NCI-H82 treated with DMSO at 0.1 percent for 48 hours (cell line): ENCODE results near the gene PLCH2.
A peak's percentile ranks its signal among the peaks of the same experiment; 100 is the strongest.
"Not testable (repeated sequence)": the region's sequence is repeated elsewhere in the genome, so short reads cannot be mapped to it uniquely, and the experiment has no call there.

Source experiments
- DNase-seq: peaks from one replicate; lab custom pipeline; 2025; ENCODE audit not compliant: unreplicated experiment; lab: John Stamatoyannopoulos, UW

Gene PLCH2

DNA sequence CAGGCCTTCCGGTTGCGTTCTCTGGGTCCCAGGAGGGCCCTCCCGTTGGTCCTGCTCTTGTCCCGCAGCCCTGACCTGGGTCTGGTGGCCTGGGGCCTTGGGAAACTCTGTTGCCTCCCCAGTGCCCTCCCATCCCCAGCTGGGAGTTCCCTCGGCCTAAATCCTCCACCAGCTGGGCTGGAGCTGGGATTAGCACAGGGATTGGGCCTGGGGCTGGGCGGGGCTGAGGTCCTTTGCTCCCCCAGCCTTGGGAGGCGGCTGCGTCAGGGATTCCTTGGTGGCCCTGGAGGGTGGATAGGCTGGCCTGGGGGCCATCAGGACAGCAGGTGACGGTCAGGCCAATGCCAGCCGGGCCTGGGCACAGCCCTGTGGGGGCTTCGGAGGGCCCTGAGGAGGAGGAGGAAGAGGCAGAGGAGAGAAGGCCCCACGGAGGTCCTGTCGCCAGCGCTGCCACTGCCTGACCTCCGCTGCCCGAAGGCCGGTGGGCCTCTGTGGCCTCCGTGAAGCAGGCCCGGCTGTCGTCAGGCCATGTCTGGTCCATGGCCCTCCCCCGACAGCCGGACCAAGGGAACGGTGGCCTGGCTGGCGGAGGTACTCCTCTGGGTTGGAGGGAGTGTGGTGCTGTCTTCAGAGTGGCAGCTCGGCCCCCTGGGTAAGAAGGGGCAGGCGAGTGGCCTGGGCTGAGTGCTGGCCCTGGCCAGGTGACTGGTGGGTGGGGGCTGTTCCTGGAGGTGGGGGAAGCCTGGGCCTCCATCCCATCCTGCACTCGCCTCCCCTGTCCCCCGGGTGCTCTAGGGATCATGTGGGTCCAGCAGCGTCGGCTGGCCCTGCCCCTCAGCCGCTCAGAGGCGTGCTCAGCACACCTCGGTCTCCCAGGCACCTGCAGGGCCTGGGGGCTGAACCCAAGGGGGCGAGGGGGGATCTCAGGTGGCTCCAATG is at the start of gene PLCH2:
PLCH2 (plus strand) TSS at position 229 of the 939 bp plus-strand sequence; CDS start at position 529, 300 bp downstream.
- DNase-seq, result peak; percentile 82

DNA sequence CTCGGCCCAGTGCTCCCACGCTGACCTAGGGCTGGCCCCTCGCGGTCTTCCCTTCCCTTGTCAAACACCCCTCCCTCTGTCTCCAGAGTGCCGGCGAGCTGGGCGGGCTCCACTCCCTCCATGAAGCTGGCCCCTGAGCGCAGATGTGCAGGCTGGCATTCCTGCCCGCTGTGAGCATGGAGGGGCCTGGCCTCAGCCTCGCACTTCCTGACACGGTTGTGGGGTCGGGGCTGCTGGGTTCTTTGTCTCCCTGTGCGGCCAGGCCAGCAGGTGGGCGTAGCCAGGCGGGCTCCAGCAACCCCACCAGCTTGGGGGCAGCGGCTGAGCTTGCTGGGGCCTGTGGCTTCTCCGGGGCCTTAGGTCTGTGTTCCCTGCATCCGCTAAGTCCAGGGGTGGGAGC is 49.5 kb upstream of the PLCH2 start:
- no peak for DNase-seq

DNA sequence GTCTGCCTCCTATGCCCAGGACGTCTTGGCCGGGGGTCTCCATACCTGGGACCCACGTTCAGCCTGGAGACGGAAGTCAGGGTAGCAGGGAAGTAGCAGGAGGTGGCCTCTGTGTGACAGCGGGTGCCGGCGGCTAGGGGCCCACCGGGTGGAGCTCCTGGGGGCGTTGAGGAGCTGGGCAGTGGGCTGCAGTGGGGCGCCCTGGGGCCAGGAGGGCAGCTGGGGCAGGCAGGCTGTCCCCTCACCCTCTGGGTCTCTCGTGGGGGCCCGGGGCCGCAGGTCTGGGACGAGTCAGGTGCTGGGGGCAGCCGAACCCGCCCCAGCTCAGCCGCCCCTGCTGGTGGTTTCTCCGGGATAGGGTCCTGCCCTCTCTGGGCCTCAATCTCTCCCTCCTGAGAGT is 49.0 kb upstream of the PLCH2 start:
- DNase-seq, result no peak

GRCh38 chr1:2427976-2428375 is 48.1 kb upstream of the PLCH2 start:
- no peak for DNase-seq

GRCh38 chr1:2428490-2428889 is 47.6 kb upstream of the PLCH2 start:
- DNase-seq, result no peak

- DNase-seq, result no peak
Measured at GRCh38 chr1:2429780-2430591, 46.1 kb upstream of the PLCH2 start.

DNA sequence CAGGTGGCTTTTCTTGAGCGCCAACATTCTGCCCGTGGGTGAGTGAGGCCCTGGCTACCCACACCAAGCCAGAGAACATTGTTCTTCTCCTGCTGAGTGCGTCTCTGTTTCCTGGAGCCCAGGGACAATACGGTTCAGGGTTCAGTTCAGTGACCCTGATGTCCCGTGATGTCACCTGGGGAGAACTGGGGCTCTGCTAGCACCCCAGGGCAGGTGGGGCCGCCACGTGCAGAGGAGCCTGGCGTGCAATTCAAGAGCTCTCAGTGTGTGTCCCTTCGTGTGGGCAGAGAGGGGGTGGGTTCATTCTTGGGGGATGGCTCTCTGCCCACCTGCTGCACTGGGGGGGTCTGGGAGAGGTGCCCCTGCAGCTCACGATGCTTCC is 45.5 kb upstream of the PLCH2 start:
- no peak for DNase-seq

GRCh38 chr1:2431103-2431502 is 45.0 kb upstream of the PLCH2 start:
- DNase-seq, result no peak

GRCh38 chr1:2431518-2431917 is 44.6 kb upstream of the PLCH2 start:
- no peak for DNase-seq

- DNase-seq, result no peak
Measured at GRCh38 chr1:2432441-2432844, 43.6 kb upstream of the PLCH2 start.

GRCh38 chr1:2433196-2433595 is 42.9 kb upstream of the PLCH2 start:
- DNase-seq, result no peak

DNA sequence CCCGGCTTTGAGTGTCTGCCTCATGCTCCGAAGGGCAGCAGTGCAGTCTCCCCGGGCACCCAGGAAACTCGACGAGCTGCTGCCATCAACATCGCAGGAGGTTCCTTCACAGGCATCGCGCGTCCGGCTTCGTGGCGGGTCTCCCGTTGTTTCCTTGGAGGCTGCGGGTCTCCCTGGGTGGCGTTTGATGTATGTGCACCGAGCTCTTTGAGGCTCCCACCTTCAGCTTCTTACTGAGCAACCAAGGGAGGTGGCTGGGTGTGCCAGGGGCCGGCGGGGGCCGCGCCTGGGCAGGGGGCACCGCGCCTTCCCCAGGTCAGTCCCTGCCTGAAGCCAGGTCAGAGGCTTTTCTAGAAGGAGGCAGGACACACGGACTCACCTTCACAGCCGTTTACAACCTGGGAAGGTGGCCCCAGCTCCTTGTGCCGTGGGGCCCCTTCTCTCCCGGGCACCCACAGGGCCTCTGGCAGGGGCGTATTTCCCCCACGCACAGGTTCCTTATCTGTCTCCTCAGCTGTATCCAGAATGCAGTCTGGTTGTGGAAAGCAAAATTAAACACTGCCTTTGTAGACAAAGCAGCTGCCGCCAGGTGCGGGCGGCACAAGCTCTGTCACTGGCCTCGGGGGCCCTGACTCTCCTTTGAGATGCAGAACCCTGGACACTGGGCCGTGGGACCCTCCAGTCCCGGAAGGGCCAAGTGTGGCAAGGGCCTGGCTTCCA is 42.0 kb upstream of the PLCH2 start:
- DNase-seq, result no peak

DNA sequence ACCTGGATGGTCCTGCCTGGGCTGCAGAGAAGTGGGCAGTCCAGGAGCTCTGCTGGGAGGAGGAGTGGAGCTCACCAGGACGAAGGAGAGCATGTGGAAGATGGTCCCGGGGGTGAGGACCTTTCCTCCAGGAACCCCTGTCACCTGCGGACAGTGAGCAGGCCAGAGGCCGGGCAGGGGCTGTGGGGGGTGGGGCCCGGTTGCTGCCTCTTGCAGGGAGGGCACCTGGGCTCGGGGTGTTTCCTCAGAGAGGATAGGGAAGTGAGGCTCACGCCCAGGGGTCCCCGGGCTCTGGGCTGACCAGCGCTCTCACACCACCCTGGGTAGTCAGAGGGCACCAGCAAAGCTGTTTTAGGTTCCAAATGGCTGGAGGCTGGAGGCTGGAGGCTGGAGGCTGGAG is 41.0 kb upstream of the PLCH2 start:
- no peak for DNase-seq

DNA sequence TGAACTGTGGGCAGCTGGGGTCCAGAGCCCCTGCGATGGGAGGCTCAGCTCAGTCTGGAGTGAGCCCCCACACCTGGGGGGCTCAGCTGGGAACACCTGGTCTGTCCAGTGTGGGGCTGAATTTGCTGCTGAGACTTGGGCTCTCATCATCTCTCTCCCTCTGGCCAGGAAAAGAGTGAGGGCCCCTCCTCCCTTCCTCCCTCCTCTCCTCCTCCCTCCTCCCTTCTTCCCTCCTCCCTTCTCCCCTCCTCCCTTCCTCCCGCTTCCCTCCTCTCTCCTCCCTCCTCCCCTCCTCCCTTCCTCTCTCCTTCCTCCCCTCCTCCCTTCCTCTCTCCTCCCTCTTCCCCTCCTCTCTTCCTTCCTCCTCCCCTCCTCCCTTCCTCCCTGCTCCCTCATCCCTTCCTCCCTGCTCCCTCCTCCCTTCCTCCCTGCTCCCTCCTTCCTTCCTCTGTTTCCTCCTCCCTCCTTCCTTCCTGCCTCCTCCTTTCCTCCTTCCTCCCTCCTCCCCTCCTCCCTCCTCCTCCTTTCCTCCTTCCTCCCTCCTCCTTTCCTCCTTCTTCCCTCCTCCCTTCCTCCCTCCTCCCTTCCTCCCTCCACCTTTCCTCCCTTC is 40.2 kb upstream of the PLCH2 start:
- DNase-seq, result no peak

DNA sequence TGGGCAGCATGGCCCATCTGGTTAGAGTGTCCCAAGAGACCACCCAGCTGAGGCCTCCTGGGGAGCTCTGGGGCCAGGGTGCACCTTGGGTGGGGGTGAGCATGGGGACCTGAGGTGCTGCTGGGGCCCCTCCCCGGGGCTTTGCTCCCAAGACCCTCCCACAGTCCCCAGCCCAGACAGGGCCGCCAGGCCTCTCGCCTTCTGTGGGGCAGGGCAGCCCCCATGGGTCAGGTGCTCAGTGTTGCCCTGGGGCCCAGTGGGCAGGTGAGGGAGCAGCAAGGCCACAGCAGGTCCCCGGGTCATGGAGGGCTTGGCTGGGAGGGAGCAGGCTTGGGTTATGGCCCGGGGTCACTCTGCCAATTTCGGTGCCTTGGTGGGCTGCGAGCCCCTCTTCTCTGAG is 39.2 kb upstream of the PLCH2 start:
- no peak for DNase-seq

DNA sequence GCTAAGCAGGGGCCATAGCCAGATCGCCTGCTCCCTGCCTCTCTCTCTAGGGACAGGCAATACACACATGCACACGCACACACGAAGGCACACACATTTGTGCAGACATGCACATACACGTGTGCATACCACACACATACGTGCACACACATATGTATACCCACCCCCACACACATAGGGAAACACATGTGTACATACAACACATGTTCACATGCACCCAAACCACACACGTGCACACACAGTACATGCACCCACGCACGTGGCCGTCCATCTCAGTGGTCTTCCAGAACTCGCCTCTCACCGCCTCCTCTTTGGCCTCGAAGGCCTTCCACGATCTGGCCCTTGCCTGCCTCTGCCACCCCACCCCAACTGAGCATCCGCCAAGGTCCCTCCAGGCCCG is 38.5 kb upstream of the PLCH2 start:
- DNase-seq, result no peak

DNA sequence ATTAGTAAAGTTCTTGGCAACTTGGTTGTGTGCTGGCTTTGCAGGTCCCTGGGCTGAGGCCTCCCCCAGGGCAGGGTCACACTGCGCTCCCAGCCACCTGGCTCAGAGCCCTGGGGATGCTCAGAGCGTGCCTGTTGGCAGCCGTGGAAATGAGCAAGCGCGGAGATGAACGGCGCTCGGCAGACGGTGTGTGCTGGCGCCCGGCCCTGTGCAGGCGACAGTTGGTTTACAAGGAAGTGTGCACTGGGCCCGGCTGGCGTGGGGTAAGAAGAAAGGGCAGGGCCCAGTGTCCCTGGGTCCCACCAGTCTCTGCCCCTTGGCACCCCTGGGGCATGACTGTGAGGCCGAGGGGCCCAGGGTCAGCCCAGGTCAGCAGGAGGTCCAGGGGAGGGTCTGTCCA is 38.1 kb upstream of the PLCH2 start:
- DNase-seq, result no peak

DNA sequence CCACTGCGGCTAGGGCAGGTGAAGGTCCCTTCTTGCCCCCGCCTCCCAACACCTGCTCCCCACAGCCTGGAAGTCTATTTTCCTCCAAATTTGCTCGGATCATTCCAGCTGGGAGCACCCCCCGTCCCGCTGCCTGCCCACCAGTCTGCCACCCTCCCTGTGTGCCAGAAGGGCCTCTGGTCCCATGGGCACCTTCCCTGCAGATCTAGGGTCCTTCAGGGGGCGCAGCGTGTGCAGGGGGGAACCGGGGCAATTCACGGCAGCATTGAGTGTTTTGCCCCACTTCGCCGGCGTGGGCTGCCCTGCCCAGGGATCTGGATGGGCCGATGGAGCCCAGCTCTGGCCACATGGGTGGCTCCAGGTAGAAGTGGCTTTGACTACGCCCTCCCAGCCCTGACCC is 37.4 kb upstream of the PLCH2 start:
- DNase-seq, result no peak

DNA sequence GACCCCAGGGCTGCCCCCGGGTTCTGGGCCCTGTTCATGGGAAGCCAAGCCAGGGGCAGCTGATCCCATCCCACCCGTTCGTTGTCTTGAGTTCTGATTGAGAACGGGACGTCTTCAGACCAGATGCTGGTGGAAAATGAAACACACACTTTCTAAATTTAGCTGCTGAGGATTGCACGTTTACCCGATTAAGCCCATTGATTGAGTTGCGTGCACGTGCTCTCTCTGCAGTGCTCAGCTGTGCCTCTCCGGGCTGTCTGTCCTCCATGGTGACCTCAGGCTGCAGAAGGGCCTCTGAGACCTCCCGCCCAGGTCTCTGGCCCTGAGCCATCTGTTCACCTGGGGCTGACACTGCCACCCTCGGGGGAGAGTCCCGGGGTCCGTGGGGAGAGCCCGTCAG is 36.7 kb upstream of the PLCH2 start:
- DNase-seq, result no peak

DNA sequence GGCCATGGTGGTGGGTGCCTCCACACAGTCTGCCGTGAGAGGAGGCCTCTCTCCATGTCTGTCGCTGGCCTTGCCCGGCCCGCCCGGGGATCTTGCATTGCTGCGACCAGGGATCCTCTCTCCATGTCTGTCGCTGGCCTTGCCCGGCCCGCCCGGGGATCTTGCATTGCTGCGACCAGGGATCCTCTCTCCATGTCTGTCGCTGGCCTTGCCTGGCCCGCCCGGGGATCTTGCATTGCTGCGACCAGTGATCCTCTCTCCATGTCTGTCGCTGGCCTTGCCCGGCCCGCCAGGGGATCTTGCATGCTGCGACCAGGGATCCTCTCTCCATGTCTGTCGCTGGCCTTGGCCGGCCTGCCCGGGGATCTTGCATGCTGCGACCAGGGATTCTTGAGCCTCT is 35.7 kb upstream of the PLCH2 start:
- not testable (repeated sequence) for DNase-seq

DNA sequence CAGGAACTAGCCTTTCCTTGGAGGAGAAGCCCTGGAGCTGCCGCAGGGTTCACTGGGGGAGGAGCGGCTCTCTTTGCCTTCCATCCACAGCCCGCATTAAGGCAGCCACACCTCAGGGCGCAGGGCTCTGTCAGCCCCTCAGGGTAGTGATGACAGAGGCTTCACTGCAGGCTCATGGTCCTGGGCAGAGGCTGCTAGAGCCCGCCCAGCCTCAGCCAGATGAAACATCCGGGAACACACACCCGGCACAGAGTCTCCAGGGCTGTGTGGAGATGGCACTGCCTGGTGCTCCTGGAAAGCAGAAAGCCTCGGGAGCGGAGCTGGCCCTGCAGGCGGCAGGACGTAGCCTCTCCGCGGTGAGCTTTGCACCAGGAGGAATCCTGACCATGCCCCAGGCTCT is 34.3 kb upstream of the PLCH2 start:
- no peak for DNase-seq
